Measurements from ENCODE around the gene FAM43B.

FAM43B gene

GRCh38 chr1:20590306-20590777 lies 38.0 kb downstream of the FAM43B start:
- no peak for DNase-seq (ENCODE audit: low read depth in 2 of 2)

- no peak for DNase-seq (ENCODE audit: low read depth in 2 of 2)
Measured at GRCh38 chr1:20593756-20594155, 41.4 kb downstream of the FAM43B start.

- no peak for DNase-seq (ENCODE audit: low read depth in 2 of 2)
Measured at GRCh38 chr1:20594746-20595145, 42.4 kb downstream of the FAM43B start.

- DNase-seq (ENCODE audit: low read depth in 2 of 2), result no peak
Measured at GRCh38 chr1:20596106-20596505, 43.7 kb downstream of the FAM43B start.

GRCh38 chr1:20597650-20598049 lies 45.3 kb downstream of the FAM43B start:
- DNase-seq (ENCODE audit: low read depth in 2 of 2), result no peak

- DNase-seq (ENCODE audit: low read depth in 2 of 2), result no peak
Measured at GRCh38 chr1:20600156-20600555, 47.8 kb downstream of the FAM43B start.

- DNase-seq (ENCODE audit: low read depth in 2 of 2), result no peak
Measured at GRCh38 chr1:20601129-20601825, 48.9 kb downstream of the FAM43B start.

- no peak for DNase-seq (ENCODE audit: low read depth in 2 of 2)
Measured at GRCh38 chr1:20602851-20603450, 50.6 kb downstream of the FAM43B start.

- no peak for DNase-seq (ENCODE audit: low read depth in 2 of 2)
Measured at GRCh38 chr1:20603504-20604464, 51.4 kb downstream of the FAM43B start.

Measured in stimulated activated CD8-positive, alpha-beta memory T cell treated with anti-CD3 and anti-CD28 coated beads, Interleukin-2, amount 100 ng/mL, for 1 hour (primary cell).